Kidney (tissue), 14 donors: Measurements from ENCODE around the gene LY6G6C. TPM values are rescaled to one million over a fixed set of nuclear protein-coding genes. Genes with fewer than 3 reads are reported as not detected.

Experiments
- DNase-seq, 5 donors: peaks; one replicate each; pipeline ENCODE4 v3.0.0-alpha.2; 2013 to 2020
- FAIRE-seq: peaks from 2 replicates; lab custom pipeline; 2012; peaks lifted over from hg19 to GRCh38; lab: Jason Lieb, UNC
- H3K27ac ChIP-seq, 2 donors: one replicate each; pipeline ENCODE4 v1.7.0; 2013; ENCODE audit warnings: low read depth in 2 of 2, low read length in 2 of 2, inconsistent platforms in 1 of 2
- H3K27me3 ChIP-seq: one replicate; pipeline ENCODE4 v1.7.1; 2013; ENCODE audit warnings: low read length, inconsistent platforms; ENCODE audit not compliant: control insufficient read depth, insufficient read depth
- H3K36me3 ChIP-seq, 3 donors: one replicate each; pipeline versions ENCODE4 v1.7.0 to v1.7.1; 2013; ENCODE audit warnings: low read length in 3 of 3, control low read depth in 1 of 3, inconsistent platforms in 1 of 3; ENCODE audit not compliant: insufficient read depth in 3 of 3, control insufficient read depth in 2 of 3
- H3K4me1 ChIP-seq, 3 donors: one replicate each; pipeline versions ENCODE4 v1.7.0 to v1.7.1; 2013; ENCODE audit warnings: low read length in 3 of 3, inconsistent platforms in 1 of 3, low read depth in 1 of 3; ENCODE audit not compliant: control insufficient read depth in 2 of 3, insufficient read depth in 2 of 3
- H3K4me3 ChIP-seq, 3 donors: one replicate each; pipeline versions ENCODE4 v1.7.0 to v1.8.1; 2013; ENCODE audit warnings: low read length in 3 of 3, control low read depth in 1 of 3, inconsistent platforms in 1 of 3
- H3K9ac ChIP-seq, 3 donors: one replicate each; pipeline versions ENCODE4 v1.7.0 to v1.7.1; 2013; ENCODE audit warnings: low read length in 3 of 3, control low read depth in 1 of 3, inconsistent platforms in 1 of 3
- H3K9me3 ChIP-seq, 3 donors: one replicate each; pipeline versions ENCODE4 v1.7.0 to v1.7.1; 2013; ENCODE audit warnings: low read length in 3 of 3, control low read depth in 1 of 3, inconsistent platforms in 1 of 3; ENCODE audit not compliant: control insufficient read depth in 2 of 3, insufficient read depth in 1 of 3
- CTCF ChIP-seq: IDR thresholded peaks from 3 replicates; pipeline ENCODE4 v1.5.1; 2012; ENCODE audit warnings: mild to moderate bottlenecking, moderate library complexity, borderline replicate concordance; ENCODE audit not compliant: insufficient read depth; ENCODE audit errors: extremely low read depth
- intact Hi-C: fragments of 100-400 bp; cut with DNase I; formaldehyde crosslinking; loops from one replicate; pipeline ENCODE4 v1.11.1; 2022
- polyA plus RNA-seq: library from polyadenylated mRNA; stranded (reverse); fragments of 350-450 nt; fragmentation: Illumina TruSeq; extraction: RNeasy Lipid Tissue Mini Kit (QIAGEN cat#74804); gene quantifications from one replicate; pipeline ENCODE4 v1.2.3, GENCODE V29; 2014; ENCODE audit warnings: low read depth, low replicate concordance; ENCODE audit not compliant: insufficient read depth
- total RNA-seq: library from RNA; stranded (reverse); fragmentation: NEBNext Ultra II Directional; extraction: Animal tissue kit (Norgen Biotek cat#: 25700); gene quantifications from one replicate; pipeline ENCODE4 v1.2.1, GENCODE V29; 2021
- donor health status: control.
- donor health status: control.
- donor health status: control.
- donor health status: control.
- donor health status: control.
- donor health status: DM: yes; HTN: yes; CAD: no.
- donor health status: Normal renal cell carcinoma (clear cell type).

LY6G6C gene
- total and polyA plus RNA-seq, 2 donors from 2014 or later: not detected

- Histone ChIP-seq H3K4me3 (peak within 1 kb of the TSS; percentile 89 to 98 (median 96)), H3K4me1 (peaks cover 0 to 10% (median 9%) of the 10 kb centered on the region in 3 donors), H3K9me3 (no peaks in the 10 kb centered on the region), H3K27me3 (no peaks in the 10 kb centered on the region), H3K36me3 (peaks cover 0 to 3% (median 0%) of the 10 kb centered on the region in 3 donors), H3K9ac (peak within 1 kb of the TSS; percentile 81 to 96 (median 88)), H3K27ac (peak within 1 kb of the TSS; percentile 92 to 95)
- DNase-seq (peak; percentile 99 to 100 (median 99)), FAIRE-seq (no peak)
- peak; percentile 10 for TF ChIP-seq CTCF
- intact Hi-C loops: no loop called here
These were observed 18.5 kb downstream of the LY6G6C start, which contains the start of gene ABHD16A for GRCh38 chr6:31702819-31703716. Gene ABHD16A, minus strand, starts transcription at chr6:31703324. Its CDS starts 43 bp downstream, at chr6:31703281.

GRCh38 chr6:31702405-31702818 lies 19.1 kb downstream of the LY6G6C start:
- Histone ChIP-seq H3K36me3 (peaks cover 0 to 3% (median 3%) of the 10 kb centered on the region in 3 donors), H3K4me1 (peaks cover 0 to 10% (median 9%) of the 10 kb centered on the region in 3 donors), H3K4me3 (peak overlapping the region; percentile 89 to 98 (median 96)), H3K9ac (peak overlapping the region; percentile 81 to 96 (median 88)), H3K27me3 (no peaks in the 10 kb centered on the region), H3K9me3 (no peaks in the 10 kb centered on the region), H3K27ac (peak overlapping the region; percentile 92 to 95)
- intact Hi-C loops: no loop called here
- TF ChIP-seq CTCF: no peak
- FAIRE-seq (no peak), DNase-seq (no peak)

DNA sequence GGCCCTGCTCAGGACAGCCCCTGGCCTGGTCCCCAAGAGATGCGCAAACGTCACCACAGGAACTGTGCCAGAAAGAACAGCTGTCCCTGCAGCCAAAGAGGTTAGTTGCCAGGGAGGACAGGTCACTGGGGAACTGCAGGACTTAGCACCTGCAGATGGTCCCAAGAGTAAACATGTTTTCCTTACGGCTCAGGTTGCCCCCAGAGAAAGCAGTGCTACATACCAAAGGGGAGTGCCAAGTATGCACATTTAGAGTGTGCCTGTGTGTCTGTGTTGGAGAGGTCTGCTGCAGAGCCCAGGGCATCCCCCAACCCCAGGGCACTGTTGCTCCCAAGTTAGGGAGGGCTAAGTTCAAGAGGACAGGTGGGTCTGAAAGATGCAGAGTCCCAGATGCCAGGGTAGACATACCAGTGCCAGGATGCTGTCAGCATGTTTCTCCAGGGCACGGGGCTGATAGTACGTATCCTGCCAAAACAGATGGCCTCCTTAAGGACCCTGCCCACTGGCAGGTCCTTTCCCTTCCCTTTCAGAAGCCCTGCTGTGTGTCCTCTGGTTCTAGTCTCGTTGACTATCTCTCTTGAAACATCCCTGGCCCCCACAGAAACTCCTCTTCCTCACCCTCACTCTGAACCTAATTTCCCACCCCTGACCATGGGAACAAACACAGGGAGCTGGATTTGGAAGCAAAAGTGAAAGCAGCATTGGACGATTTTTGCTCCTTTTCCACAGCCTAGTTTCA lies 19.7 kb downstream of the LY6G6C start:
- DNase-seq (peak in 3 of 5 donors; percentile 41 to 74 (median 52)), FAIRE-seq (no peak)
- H3K27me3 ChIP-seq: no peaks in the 10 kb centered on the region

More for the DNA sequence above, 19.7 kb downstream of the LY6G6C start:
- intact Hi-C loops: no loop called here
- peaks cover 3 to 5% (median 4%) of the 10 kb centered on the region in 3 donors for H3K36me3 ChIP-seq
- no peaks in the 10 kb centered on the region for H3K9me3 ChIP-seq
- peak overlapping the region; percentile 81 to 96 (median 88) for H3K9ac ChIP-seq
- peaks cover 0 to 10% (median 9%) of the 10 kb centered on the region in 3 donors for H3K4me1 ChIP-seq
- no peak overlapping the region for H3K27ac ChIP-seq
- no peak for TF ChIP-seq CTCF
- H3K4me3 ChIP-seq: peak overlapping the region; percentile 89 to 98 (median 96)
